HTERT RPE-1 (cell line): Measurements from ENCODE around the gene PGM2.
"Not testable (repeated sequence)": the region's sequence is repeated elsewhere in the genome, so short reads cannot be mapped to it uniquely, and the experiment has no call there.

ENCODE experiments used
- in situ Hi-C: fragments of 300-500 bp; cut with MboI; formaldehyde crosslinking; loops from 4 replicates; pipeline ENCODE4 v1.14.3; 2020; ENCODE audit warnings: low sequenced_read_pairs

The PGM2 gene

DNA sequence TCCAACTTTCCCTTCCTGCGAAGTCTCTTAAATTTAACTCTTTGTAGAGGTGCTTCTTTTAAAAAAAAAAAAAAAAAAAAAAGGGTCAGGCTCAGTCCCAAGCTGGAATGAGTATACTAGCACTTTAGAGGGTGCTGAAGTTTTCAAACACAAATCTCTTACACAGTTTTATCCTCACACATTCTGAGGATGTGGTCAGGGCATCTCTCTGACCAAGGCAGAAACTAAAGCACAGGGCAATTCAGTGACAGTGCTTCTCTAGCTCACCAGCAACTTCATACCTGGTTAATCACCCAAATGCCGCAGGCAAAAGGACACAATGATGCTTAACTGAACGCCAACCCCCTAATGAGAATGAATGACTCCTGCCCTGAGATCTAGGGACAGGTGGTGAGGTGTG lies 9.8 kb upstream of the PGM2 start:
- in situ Hi-C loops: no loop called here

DNA sequence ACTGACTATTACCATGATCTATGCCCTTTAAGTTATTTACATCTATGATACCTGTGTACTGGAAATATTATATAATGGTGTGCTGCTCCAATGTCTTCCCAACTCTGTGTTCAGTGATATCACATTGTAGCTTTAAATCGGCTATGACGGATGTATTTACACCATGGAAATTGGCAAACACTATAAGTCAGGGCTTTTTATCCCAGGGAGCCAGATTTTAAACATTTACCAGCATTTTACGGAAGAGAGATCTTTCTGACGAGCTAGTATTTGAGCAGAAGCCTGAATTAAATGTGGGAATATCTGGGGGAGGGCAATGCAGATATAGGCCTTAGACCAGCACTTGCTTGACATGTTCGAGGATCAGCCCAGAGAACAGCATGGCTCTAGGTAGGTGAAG lies 7.7 kb upstream of the PGM2 start:
- in situ Hi-C loops: no loop called here

DNA sequence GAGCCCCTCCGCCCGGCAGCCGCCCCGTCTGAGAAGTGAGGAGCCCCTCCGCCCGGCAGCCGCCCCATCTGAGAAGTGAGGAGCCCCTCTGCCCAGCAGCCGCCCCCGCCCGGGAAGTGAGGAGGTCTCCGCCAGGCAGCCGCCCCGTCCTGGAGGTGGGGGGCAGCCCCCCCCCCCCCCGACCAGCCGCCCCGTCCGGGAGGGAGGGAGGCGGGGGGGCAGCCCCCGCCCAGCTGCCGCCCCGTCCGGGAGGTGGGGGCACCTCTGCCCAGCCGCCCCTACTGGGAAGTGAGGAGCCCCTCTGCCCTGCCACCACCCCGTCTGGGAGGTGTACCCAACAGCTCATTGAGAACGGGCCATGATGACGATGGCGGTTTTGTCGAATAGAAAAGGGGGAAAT lies 6.0 kb upstream of the PGM2 start:
- in situ Hi-C loops: not testable (repeated sequence)

DNA sequence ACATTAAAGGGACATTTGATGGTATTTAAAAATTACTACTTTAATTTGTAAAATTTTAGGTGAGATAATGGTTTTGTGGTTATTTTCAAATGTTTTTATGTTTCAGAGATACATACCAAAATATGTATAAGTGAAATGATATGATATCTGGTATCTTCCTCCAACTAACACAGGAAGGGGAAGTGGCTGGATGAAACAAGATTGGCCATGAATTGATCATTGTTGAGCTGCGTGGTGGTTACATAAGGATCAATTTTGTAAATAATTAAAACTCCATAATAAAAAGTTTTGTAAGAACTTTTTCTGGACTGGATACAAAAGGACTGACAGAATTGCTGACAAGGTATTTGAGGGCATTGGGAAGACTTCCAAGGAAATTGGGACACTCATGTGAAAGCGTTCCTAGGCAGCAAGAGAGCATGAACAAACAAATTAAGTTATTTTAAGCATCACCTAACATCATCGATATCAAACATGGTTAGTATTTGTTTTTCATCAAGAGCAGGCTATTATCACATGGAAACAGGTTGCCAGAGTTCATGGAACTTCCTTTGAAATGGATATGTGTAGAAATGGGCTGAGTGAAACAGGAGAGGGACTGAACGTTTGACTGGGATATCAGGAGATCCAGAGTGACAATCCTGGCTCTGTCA lies 4.4 kb upstream of the PGM2 start:
- in situ Hi-C loops: no loop called here

DNA sequence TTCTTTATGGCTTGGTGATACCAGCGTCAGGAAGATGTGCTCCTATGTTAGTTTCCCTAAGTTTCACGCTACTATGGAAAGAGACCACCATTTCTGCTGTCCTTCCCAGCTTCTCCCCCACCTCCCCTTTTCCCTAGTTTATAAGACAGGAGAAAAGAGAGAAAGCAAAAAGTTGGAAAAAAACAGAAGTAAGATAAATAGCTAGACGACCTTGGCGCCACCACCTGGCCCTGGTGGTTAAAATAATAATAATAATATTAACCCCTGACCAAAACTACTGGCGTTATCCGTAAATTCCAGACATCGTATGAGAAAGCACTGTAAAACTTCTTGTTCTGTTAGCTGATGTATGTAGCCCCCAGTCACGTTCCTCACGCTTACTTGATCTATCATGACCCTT lies 985 bp upstream of the PGM2 start:
- in situ Hi-C loops: not testable (repeated sequence)

DNA sequence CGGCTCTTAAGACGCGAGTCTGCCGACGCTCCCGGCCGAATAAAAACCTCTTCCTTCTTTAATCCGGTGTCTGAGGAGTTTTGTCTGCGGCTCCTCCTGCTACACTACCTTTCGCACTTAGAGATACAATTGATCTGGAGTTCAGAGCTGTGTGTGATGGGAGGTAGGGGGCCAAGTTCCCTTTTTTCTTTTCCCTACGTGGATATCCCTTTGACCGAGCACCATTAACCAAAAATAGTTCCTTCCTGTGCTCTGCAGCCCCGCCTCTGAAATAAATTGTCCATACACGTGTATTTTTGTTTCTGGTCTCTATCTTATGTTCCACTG lies 555 bp upstream of the PGM2 start:
- in situ Hi-C loops: no loop called here

- in situ Hi-C loops: no loop called here
These were observed 672 bp downstream of the PGM2 start for GRCh38 chr4:37827030-37827685.

- in situ Hi-C loops: no loop called here
These were observed 1.4 kb downstream of the PGM2 start for GRCh38 chr4:37827802-37828321.

DNA sequence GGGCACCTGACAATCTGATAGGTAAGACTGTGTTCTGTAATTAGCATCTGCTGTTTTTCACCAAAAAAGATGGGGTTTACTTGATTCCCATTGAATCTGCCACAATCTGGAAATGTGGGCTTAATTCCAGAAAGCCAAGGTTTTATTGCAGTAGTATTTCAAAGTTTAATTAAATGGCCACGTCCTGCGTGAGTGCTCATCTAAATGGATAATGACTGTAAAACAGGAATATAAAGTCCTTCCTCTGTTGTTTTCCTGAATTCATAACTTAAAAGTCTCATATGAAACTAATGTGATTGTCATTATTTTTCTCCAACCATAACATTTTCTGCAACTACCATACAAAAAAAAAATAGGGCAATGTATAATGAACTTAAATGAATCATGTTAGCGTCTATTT lies 2.4 kb downstream of the PGM2 start:
- in situ Hi-C loops: no loop called here

DNA sequence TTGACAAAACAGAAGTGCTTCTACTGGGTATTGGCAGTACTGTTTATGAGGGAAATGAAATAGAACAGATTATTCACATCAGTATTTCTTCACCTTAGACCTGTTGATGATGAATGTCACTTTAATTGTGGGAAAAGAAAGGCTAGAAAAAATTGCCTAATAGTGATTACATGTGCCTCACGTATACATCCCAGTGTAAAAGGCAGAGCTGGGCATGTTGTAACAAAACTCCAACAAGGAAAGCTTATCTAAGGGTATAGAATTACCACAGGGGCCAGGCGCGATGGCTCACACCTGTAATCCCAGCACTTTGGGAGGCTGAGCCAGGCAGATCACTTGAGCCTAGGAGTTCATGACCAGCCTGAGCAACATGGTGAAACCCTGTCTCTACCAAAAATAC lies 4.2 kb downstream of the PGM2 start:
- in situ Hi-C loops: no loop called here

DNA sequence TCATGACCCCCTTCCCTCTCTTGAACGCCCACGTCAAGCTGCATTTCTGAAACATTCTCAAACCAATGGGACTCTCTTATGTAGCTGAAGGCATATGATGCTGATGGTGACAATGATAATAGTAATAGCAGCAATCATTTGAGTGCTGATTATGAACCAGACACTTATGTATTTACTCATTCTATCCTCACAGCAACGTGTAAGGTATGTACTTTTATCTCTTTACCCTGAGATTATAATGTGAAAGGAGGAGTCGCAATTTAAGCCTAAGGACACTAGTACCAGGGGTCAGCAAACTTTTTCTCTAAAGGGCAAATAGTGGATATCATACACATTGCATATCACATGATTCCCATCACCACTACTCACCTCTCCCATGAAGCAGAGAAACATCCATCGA lies 8.5 kb downstream of the PGM2 start:
- in situ Hi-C loops: no loop called here

DNA sequence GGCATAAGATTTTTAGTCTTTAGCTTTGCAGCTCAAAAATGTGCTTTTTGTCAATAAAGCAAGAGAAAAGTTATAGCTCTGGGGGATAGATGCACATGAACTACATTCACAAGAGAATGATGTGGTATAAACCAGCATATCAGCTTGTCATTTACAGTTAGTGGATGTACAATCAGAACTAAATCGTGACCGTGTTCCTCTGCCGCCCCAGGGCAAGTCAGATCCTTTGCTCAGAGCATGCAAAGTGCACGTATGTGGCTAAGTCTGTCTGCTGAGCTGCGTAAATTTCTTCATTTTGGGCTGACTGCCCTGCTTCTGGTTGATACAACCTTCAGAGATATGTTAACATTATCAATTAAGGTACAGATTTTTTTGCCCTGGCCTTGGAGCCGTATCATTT lies 9.3 kb downstream of the PGM2 start:
- in situ Hi-C loops: no loop called here

DNA sequence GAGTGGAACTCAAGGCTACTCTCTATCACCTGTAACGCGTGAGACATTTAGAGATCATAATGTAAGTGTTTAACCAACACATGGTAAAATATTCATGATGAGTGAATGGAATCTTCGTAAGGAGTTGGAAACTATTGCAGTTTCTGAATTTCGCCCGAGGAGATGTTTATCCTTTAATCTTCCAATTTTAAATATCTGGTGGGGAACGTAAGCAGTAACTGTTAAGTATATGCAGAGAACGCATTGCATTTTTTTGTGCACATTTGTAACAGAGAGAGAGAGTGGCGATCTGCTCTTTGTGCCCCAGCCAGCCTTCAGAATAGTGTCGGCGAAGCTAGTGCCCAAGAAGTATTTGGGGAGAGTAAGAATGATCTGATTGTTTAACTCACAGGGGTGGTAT lies 9.8 kb downstream of the PGM2 start:
- in situ Hi-C loops: no loop called here

DNA sequence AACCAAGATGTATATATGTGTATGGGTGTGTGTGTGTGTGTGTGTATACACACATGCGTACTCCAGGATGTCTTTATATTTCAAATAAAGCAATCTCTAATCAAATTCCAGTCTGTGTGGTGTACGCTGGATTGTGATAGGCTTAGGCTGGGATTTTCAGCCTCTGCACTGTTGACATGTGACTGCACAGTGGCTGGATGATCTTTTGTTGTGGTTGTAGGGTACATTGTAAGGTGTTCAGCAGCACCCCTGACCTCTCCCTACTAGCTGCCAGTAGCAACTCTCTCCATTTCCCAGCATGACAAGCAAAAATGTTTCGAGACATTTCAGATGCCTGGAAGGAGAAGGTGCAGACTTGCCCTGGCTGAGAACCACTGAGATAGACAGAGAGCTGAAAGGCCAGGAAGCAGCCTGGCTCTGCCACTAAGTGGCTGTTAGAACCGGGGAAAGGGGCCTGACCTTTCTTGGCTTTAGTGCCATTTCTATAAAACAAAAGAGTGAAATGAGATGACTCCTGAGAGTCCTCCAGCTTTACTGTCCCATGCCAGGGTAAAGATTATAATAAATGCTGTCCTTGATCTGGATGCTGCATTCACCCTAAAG lies 10.5 kb downstream of the PGM2 start:
- in situ Hi-C loops: no loop called here

- in situ Hi-C loops: no loop called here
These were observed 11.0 kb downstream of the PGM2 start for GRCh38 chr4:37837446-37837845.

GRCh38 chr4:37839426-37839825 lies 12.9 kb downstream of the PGM2 start:
- in situ Hi-C loops: no loop called here

DNA sequence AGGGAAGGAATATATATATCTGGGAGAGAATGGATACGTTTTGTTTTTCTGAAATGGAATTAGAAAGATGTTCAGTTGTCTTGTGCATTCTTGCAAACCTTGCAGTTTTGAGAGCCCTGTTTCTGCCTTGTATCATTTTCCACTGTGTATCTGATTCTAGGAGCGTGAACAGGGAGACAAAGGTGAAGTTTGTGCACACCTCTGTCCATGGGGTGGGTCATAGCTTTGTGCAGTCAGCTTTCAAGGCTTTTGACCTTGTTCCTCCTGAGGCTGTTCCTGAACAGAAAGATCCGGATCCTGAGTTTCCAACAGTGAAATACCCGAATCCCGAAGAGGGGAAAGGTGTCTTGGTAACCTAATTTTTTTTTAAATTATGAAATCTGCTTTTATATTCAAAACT lies 17.7 kb downstream of the PGM2 start:
- in situ Hi-C loops: no loop called here

DNA sequence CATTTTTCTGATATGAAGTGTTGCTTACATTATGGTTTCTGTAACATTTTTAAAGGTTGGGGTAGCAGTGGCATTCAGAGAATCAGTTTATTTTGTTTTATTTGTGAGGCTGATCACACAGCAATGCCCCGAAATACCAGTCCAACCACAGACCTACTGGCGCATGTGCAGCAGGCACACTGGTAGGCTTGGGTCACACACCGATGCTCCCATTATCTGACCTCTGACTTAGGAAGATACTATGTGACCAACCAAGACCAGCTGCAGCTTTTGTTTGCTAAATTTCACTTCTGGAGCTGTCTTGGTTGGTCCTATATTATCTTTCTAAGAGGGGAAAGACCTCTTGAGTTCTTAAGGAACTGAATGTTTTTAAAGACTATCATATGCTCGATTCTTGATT lies 18.7 kb downstream of the PGM2 start:
- in situ Hi-C loops: no loop called here

- in situ Hi-C loops: no loop called here
These were observed 20.9 kb downstream of the PGM2 start for GRCh38 chr4:37847311-37847884.

DNA sequence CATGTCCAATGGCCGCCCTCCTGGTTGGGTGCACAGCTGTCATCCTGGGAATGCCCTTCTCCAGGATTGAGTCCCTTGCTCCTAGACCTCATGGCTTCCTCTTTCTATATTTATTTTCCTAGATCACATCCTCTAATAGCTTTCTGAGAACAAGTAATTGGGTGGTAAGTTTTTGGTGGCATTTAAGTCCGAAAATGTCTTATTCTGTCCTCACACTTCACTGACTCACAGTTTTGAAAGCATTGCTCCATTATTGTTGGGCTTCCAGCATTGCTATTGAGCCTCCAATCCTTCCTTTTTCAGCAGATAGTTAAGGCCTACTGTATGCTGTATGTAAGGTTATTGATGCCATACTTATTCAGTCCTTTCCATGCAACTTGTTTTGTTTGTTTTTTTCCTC lies 25.9 kb downstream of the PGM2 start:
- in situ Hi-C loops: no loop called here

DNA sequence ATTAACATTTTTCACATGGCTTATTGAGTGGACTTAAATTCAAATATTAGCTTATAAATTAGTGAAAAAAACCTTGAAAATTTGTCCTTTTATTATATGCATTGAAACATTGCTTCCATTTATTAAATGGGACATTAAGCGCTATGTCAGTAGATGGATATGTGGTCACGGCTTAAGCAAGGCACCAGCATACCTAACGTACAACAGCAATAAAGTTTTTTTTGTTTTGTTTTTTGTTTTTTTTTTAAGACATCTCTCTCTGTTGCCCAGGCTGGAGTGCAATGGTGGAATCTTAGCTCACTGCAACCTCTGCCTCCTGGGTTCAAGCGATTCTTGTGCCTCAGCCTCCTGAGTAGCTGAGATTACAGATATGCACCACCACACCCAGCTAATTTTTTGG lies 31.6 kb downstream of the PGM2 start:
- in situ Hi-C loops: no loop called here

DNA sequence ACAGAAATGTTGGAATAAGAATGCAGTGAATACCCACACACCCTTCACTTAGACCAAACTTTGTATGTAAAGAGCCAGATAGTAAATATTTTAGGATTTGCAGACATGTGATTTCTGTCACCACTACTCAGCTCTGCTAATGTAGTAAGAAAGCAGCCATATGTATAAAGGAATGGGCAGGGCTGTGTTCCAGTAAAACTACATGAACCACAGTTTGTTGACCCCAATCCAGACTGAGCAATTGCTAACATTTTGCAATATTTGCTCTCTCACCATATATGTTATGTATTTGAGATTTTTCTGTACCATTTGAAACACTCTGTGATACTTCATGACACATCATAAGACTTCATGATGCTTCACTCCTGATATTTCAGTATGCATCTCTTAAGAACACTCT lies 32.4 kb downstream of the PGM2 start:
- in situ Hi-C loops: no loop called here
